Measurements from ENCODE around the gene SH3GL1. TPM values are rescaled to one million over a fixed set of nuclear protein-coding genes. Genes with fewer than 3 reads are reported as not detected.

Gene SH3GL1
- total and polyA plus RNA-seq, 4 donors: 14.3 to 105 (median 73.9) TPM

DNA sequence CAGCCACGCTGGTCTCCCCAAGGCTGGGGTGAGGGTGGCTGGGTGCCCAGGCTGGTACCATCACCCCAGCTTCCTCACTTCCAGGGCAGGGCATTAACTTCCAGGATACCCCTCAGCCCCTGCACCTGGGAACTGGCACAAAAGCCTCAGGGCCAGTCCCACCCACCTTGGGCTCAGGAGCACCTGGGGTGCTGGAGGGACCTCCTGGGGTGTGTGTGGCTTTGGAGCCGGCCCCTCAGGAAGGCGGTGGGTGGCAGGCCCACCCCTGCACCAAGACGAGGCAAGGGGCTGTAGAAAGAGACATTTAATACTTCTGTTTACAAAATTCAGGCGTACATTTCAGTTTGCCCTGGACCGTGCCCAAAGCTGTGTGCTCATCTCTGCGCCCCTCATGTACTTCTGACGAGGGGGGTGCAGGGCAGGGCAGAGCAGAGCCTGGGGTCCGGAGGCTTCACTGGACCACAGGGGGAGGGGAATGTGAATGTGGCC lies 40.2 kb downstream of the SH3GL1 start:
- Histone ChIP-seq H3K27me3 (ENCODE audit: control insufficient read depth, insufficient read depth, low read length) (no peaks in the 10 kb centered on the region), H3K4me1 (ENCODE audit: control insufficient read depth, insufficient read depth, low read length) (no peaks in the 10 kb centered on the region), H3K4me3 (ENCODE audit: low read depth, low read length) (no peak overlapping the region), H3K27ac (ENCODE audit: low read depth, low read length) (no peak overlapping the region), H3K36me3 (ENCODE audit: control insufficient read depth, insufficient read depth, low read length) (peaks cover 96% of the 10 kb centered on the region), H3K9me3 (ENCODE audit: control insufficient read depth, insufficient read depth, low read length) (no peaks in the 10 kb centered on the region)
- no peak for DNase-seq (ENCODE audit: low read depth in 4 of 6, low spot score in 6 of 6)
- 89% methylated on average over 8 of the region's 9 CpGs for WGBS (ENCODE audit: insufficient coverage)

- Histone ChIP-seq H3K36me3 (ENCODE audit: control insufficient read depth, insufficient read depth, low read length) (peaks cover 96% of the 10 kb centered on the region), H3K9me3 (ENCODE audit: control insufficient read depth, insufficient read depth, low read length) (no peaks in the 10 kb centered on the region), H3K27me3 (ENCODE audit: control insufficient read depth, insufficient read depth, low read length) (no peaks in the 10 kb centered on the region), H3K4me3 (ENCODE audit: low read depth, low read length) (no peak overlapping the region), H3K4me1 (ENCODE audit: control insufficient read depth, insufficient read depth, low read length) (no peaks in the 10 kb centered on the region), H3K27ac (ENCODE audit: low read depth, low read length) (no peak overlapping the region)
- WGBS (ENCODE audit: insufficient coverage): 82% methylated on average over 12 of the region's 13 CpGs
- DNase-seq (ENCODE audit: low read depth in 4 of 6, low spot score in 6 of 6): no peak
Measured at GRCh38 chr19:4359627-4360000, 40.7 kb downstream of the SH3GL1 start.

- H3K27ac ChIP-seq (ENCODE audit: low read depth, low read length): no peak overlapping the region
- no peaks in the 10 kb centered on the region for H3K4me1 ChIP-seq (ENCODE audit: control insufficient read depth, insufficient read depth, low read length)
- no peaks in the 10 kb centered on the region for H3K27me3 ChIP-seq (ENCODE audit: control insufficient read depth, insufficient read depth, low read length)
- no peak overlapping the region for H3K4me3 ChIP-seq (ENCODE audit: low read depth, low read length)
- H3K36me3 ChIP-seq (ENCODE audit: control insufficient read depth, insufficient read depth, low read length): peaks cover 96% of the 10 kb centered on the region
- no peak for DNase-seq (ENCODE audit: low read depth in 4 of 6, low spot score in 6 of 6)
- WGBS (ENCODE audit: insufficient coverage): 89% methylated on average over 25 of the region's 25 CpGs
- no peaks in the 10 kb centered on the region for H3K9me3 ChIP-seq (ENCODE audit: control insufficient read depth, insufficient read depth, low read length)
Measured at GRCh38 chr19:4358709-4359626, 41.4 kb downstream of the SH3GL1 start.

DNA sequence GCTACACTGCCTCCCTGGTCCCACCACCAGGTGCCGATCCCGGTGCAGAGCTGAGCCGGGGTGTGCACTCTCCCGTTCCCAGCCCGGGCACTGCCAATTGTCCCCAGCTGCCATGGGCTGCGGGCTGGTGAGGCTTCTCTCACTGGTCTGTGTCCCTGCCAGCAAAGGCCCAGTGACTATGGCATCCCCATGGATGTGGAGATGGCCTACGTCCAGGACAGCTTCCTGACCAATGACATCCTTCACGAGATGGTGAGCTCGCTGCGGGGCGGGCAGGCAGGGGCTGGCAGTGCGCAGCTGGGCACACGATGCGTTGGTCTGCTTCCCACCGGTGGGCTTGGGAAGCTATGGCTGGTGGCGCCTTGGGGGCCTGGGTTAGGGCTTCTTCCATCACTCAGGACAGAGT lies 42.4 kb downstream of the SH3GL1 start:
- DNase-seq (ENCODE audit: low read depth in 4 of 6, low spot score in 6 of 6): no peak
- Histone ChIP-seq H3K27me3 (ENCODE audit: control insufficient read depth, insufficient read depth, low read length) (no peaks in the 10 kb centered on the region), H3K9me3 (ENCODE audit: control insufficient read depth, insufficient read depth, low read length) (no peaks in the 10 kb centered on the region), H3K27ac (ENCODE audit: low read depth, low read length) (no peak overlapping the region), H3K4me3 (ENCODE audit: low read depth, low read length) (no peak overlapping the region), H3K4me1 (ENCODE audit: control insufficient read depth, insufficient read depth, low read length) (no peaks in the 10 kb centered on the region), H3K36me3 (ENCODE audit: control insufficient read depth, insufficient read depth, low read length) (peaks cover 96% of the 10 kb centered on the region)
- 79% methylated on average over 16 of the region's 16 CpGs for WGBS (ENCODE audit: insufficient coverage)

DNA sequence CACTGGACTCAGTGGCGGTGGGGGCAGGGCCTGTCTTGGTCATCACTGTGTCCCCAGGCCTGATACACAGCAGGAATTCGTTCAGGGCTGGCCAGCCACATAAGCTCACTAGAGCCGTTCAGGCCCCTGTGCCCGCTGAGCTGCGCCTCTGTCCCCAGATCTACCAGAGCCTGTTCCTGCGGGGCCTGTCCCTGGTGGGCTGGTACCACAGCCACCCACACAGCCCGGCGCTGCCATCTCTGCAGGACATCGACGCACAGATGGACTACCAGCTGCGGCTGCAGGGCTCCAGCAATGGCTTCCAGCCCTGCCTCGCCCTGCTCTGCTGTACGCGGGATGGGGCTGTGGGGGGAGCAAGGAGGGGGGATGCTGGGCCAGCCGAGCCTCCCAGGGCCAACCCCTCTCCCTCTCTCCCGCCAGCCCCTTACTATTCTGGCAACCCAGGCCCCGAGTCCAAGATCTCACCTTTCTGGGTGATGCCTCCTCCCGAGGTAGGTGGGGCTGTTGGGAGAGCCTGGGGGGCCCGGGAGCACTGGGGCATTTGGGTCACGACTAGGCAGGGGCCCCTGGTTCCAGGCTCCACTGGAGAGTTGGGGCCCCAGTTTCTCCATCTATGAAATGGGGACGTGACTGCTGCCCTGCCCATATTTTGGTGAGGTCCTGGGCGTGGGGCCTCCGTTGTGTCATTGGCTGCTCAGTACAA lies 43.1 kb downstream of the SH3GL1 start:
- Histone ChIP-seq H3K4me1 (ENCODE audit: control insufficient read depth, insufficient read depth, low read length) (no peaks in the 10 kb centered on the region), H3K9me3 (ENCODE audit: control insufficient read depth, insufficient read depth, low read length) (no peaks in the 10 kb centered on the region), H3K36me3 (ENCODE audit: control insufficient read depth, insufficient read depth, low read length) (peaks cover 92% of the 10 kb centered on the region), H3K27me3 (ENCODE audit: control insufficient read depth, insufficient read depth, low read length) (no peaks in the 10 kb centered on the region), H3K27ac (ENCODE audit: low read depth, low read length) (no peak overlapping the region), H3K4me3 (ENCODE audit: low read depth, low read length) (no peak overlapping the region)
- no peak for DNase-seq (ENCODE audit: low read depth in 4 of 6, low spot score in 6 of 6)
- WGBS (ENCODE audit: insufficient coverage): 66% methylated on average over 17 of the region's 23 CpGs

GRCh38 chr19:4354897-4355296 lies 45.5 kb downstream of the SH3GL1 start:
- Histone ChIP-seq H3K4me1 (ENCODE audit: control insufficient read depth, insufficient read depth, low read length) (no peaks in the 10 kb centered on the region), H3K36me3 (ENCODE audit: control insufficient read depth, insufficient read depth, low read length) (peaks cover 84% of the 10 kb centered on the region), H3K4me3 (ENCODE audit: low read depth, low read length) (no peak overlapping the region), H3K9me3 (ENCODE audit: control insufficient read depth, insufficient read depth, low read length) (no peaks in the 10 kb centered on the region), H3K27me3 (ENCODE audit: control insufficient read depth, insufficient read depth, low read length) (no peaks in the 10 kb centered on the region), H3K27ac (ENCODE audit: low read depth, low read length) (no peak overlapping the region)
- no peak for DNase-seq (ENCODE audit: low read depth in 4 of 6, low spot score in 6 of 6)
- 85% methylated on average over 12 of the region's 17 CpGs for WGBS (ENCODE audit: insufficient coverage)

DNA sequence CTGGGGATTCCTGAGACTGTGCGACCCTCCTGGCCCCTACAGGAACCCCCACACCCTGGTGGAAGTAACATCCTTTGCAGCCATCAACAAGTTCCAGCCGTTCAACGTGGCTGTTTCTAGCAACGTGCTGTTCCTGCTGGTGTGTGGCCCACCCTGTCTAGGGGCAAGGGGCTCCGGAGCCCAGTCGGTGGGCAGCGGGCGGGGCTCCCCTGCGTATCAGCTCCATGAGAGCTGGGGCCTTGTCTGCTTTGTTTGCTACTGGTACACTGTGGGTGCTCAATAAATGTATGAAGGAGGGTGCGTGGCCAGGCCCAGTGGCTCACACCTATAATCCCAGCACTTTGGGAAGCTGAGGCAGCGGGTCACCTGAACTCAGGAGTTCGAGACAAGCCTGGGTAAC lies 46.1 kb downstream of the SH3GL1 start:
- Histone ChIP-seq H3K36me3 (ENCODE audit: control insufficient read depth, insufficient read depth, low read length) (peaks cover 84% of the 10 kb centered on the region), H3K4me3 (ENCODE audit: low read depth, low read length) (no peak overlapping the region), H3K4me1 (ENCODE audit: control insufficient read depth, insufficient read depth, low read length) (no peaks in the 10 kb centered on the region), H3K9me3 (ENCODE audit: control insufficient read depth, insufficient read depth, low read length) (no peaks in the 10 kb centered on the region), H3K27ac (ENCODE audit: low read depth, low read length) (no peak overlapping the region), H3K27me3 (ENCODE audit: control insufficient read depth, insufficient read depth, low read length) (no peaks in the 10 kb centered on the region)
- no peak for DNase-seq (ENCODE audit: low read depth in 4 of 6, low spot score in 6 of 6)
- 93% methylated on average over 11 of the region's 12 CpGs for WGBS (ENCODE audit: insufficient coverage)

DNA sequence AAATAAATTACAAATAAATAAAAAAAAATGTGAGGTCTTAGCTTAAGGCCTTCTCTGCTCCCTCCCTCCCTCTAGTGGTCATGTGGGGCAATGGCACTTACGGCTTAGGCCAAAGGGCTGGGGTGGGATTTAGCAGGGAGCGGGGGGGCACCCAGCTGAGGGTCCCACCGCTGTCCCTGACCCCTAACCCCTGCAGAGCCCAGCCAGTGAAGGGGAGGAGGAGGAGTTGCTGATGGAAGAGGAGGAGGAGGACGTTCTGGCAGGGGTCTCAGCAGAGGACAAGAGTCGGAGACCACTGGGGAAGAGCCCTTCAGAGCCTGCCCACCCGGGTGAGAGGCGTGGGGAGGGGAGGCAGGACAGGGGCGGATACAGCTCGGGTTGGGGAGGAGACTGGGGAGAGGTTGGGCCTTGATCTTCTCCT lies 47.6 kb downstream of the SH3GL1 start:
- H3K9me3 ChIP-seq (ENCODE audit: control insufficient read depth, insufficient read depth, low read length): no peaks in the 10 kb centered on the region
- peak in 2 of 6 donors; percentile 76 to 77 for DNase-seq (ENCODE audit: low read depth in 4 of 6, low spot score in 6 of 6)
- no peaks in the 10 kb centered on the region for H3K4me1 ChIP-seq (ENCODE audit: control insufficient read depth, insufficient read depth, low read length)
- no peak overlapping the region for H3K27ac ChIP-seq (ENCODE audit: low read depth, low read length)
- H3K27me3 ChIP-seq (ENCODE audit: control insufficient read depth, insufficient read depth, low read length): no peaks in the 10 kb centered on the region
- peaks cover 78% of the 10 kb centered on the region for H3K36me3 ChIP-seq (ENCODE audit: control insufficient read depth, insufficient read depth, low read length)
- 26% methylated on average over 7 of the region's 9 CpGs for WGBS (ENCODE audit: insufficient coverage)
- no peak overlapping the region for H3K4me3 ChIP-seq (ENCODE audit: low read depth, low read length)

DNA sequence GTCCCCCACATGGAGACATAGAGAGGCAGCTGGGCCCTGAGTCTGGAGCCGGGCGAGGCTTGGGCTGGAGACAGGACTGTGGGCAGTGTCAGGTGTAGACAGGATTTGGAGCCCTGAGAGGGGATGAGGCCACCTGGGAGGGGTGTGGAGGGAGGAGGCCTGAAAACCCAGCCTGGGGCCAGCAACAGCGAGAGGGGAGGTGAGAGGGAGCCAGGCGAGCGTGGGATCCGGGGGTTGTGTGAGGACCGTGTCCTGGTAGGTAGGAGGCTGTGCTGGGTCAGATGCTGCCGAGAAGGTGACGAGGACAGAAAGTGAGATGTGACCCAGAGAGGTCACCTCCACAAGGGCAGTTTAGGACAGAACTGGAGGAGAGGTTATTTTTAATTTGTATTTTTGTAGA lies 49.6 kb downstream of the SH3GL1 start:
- 95% methylated on average over 9 of the region's 9 CpGs for WGBS (ENCODE audit: insufficient coverage)
- H3K36me3 ChIP-seq (ENCODE audit: control insufficient read depth, insufficient read depth, low read length): peaks cover 72% of the 10 kb centered on the region

More for the DNA sequence above, 49.6 kb downstream of the SH3GL1 start:
- H3K4me3 ChIP-seq (ENCODE audit: low read depth, low read length): no peak overlapping the region
- no peaks in the 10 kb centered on the region for H3K27me3 ChIP-seq (ENCODE audit: control insufficient read depth, insufficient read depth, low read length)
- peaks cover under 1% of the 10 kb centered on the region for H3K4me1 ChIP-seq (ENCODE audit: control insufficient read depth, insufficient read depth, low read length)
- no peaks in the 10 kb centered on the region for H3K9me3 ChIP-seq (ENCODE audit: control insufficient read depth, insufficient read depth, low read length)
- no peak overlapping the region for H3K27ac ChIP-seq (ENCODE audit: low read depth, low read length)
- no peak for DNase-seq (ENCODE audit: low read depth in 4 of 6, low spot score in 6 of 6)

Data from spinal cord (tissue), 10 donors.